ENCODE measurements around the gene RANBP9. TPM values are rescaled to one million over a fixed set of nuclear protein-coding genes. Genes with fewer than 3 reads are reported as not detected.

RANBP9 gene
- total and polyA plus RNA-seq, 2 experiments from 2014 or later, result 12.1 to 31.8 TPM

DNA sequence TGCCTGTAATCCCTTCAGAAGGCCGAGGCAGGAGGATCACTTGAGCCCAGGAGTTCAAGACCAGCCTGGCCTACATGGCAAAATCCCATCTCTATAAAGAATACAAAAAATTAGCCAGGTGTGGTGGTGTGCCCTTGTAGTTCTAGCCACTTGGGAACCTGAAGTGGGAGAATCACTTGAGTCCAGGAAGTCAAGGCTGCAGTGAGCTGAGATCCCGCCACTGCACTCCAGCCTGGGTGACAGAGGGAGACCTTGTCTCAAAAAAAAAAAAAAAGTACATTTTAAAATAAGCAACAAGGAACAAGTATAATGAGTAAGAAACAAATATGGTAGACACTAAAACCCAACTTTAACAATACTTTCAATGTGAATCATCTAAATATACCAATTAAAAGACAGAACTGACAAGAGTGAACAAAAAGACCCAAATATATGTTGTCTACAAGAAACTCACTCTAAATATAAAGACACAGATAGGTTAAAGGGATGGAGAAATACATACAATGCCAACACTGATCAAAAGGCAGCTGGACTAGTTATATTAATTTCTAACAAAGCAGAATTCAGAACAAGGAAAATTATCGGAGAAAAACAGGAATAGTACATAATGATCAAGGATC is 37.7 kb downstream of the RANBP9 start:
- Mint-ChIP-seq H3K4me1 (peaks cover 37% of the 10 kb centered on the region), H3K4me3 (no peak overlapping the region), H3K27me3 (ENCODE audit: insufficient read depth, low read depth, poor library complexity) (peaks cover 6% of the 10 kb centered on the region), H3K36me3 (ENCODE audit: low read depth) (peaks cover 6% of the 10 kb centered on the region; the same call in 2 of the 3 replicates), H3K9me3 (0 out of 3 replicates have a peak, but pooled peaks cover 3% of the 10 kb centered on the region), H3K27ac (no peak overlapping the region)
- H3K9me2 ChIP-seq (ENCODE audit: insufficient read depth), result no peaks in the 10 kb centered on the region
- H2AFZ ChIP-seq, result no peak overlapping the region
- H3K27ac ChIP-seq (ENCODE audit: low read depth), result no peak overlapping the region
- no peak overlapping the region for H3K4me2 ChIP-seq
- H3K27me3 ChIP-seq (ENCODE audit: insufficient read depth), result no peaks in the 10 kb centered on the region
- no peak for TF ChIP-seq STAT1 (IDR thresholded peaks at IDR 0.05; ENCODE audit: unreplicated experiment)
- DNase-seq (ENCODE audit: low spot score), result no peak
- peaks cover 6% of the 10 kb centered on the region; the same call in 1 of the 2 replicates for H3K4me1 ChIP-seq (ENCODE audit: insufficient read depth)
- no peaks in the 10 kb centered on the region for H3F3A ChIP-seq (replicated peaks; ENCODE audit: low read depth)
- no peaks in the 10 kb centered on the region for H4K20me1 ChIP-seq (replicated peaks; ENCODE audit: insufficient read depth)
- H3K4me3 ChIP-seq, result no peak overlapping the region
- H3K36me3 ChIP-seq (ENCODE audit: insufficient read depth), result no peaks in the 10 kb centered on the region
- H3K79me2 ChIP-seq (replicated peaks; ENCODE audit: insufficient read depth), result peaks cover 99% of the 10 kb centered on the region
- ATAC-seq, result no peak

DNA sequence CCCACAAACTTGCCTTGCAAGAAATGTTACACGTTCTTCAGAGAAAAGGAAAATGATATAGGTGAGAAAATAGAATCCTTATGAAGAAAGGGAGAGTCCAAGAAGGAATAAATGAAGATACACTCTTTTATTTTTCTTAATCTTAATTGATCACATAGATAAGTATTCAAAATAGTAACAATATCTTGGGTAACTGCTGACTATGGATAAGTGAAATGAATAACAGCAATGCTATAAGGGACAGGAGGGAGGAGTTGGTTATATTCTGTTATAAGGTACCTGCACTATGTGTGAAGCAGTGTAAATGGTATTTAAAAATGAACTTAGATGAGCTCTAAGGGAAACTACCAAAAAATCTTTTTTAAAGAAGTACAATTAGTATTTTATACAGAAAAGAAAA is 38.3 kb downstream of the RANBP9 start:
- H3K4me1 ChIP-seq (ENCODE audit: insufficient read depth), result peaks cover 12% of the 10 kb centered on the region
- no peaks in the 10 kb centered on the region for H4K20me1 ChIP-seq (replicated peaks; ENCODE audit: insufficient read depth)
- H3K4me2 ChIP-seq, result no peak overlapping the region
- no peaks in the 10 kb centered on the region for H3K9me2 ChIP-seq (ENCODE audit: insufficient read depth)
- no peak overlapping the region for H3K27ac Mint-ChIP-seq
- H3F3A ChIP-seq (replicated peaks; ENCODE audit: low read depth), result no peaks in the 10 kb centered on the region
- no peaks in the 10 kb centered on the region for H3K27me3 ChIP-seq (ENCODE audit: insufficient read depth)
- H3K36me3 ChIP-seq (ENCODE audit: insufficient read depth), result no peaks in the 10 kb centered on the region
- H3K4me3 ChIP-seq, result no peak overlapping the region
- H3K79me2 ChIP-seq (replicated peaks; ENCODE audit: insufficient read depth), result peaks cover 100% of the 10 kb centered on the region
- H3K4me1 Mint-ChIP-seq, result peaks cover 37% of the 10 kb centered on the region
- TF ChIP-seq EZH2phosphoT487 (IDR thresholded peaks at IDR 0.05; ENCODE audit: unreplicated experiment), result no peak
- TF ChIP-seq, protein P1, sequence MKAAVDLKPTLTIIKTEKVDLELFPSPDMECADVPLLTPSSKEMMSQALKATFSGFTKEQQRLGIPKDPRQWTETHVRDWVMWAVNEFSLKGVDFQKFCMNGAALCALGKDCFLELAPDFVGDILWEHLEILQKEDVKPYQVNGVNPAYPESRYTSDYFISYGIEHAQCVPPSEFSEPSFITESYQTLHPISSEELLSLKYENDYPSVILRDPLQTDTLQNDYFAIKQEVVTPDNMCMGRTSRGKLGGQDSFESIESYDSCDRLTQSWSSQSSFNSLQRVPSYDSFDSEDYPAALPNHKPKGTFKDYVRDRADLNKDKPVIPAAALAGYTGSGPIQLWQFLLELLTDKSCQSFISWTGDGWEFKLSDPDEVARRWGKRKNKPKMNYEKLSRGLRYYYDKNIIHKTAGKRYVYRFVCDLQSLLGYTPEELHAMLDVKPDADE (IDR thresholded peaks at IDR 0.05), result no peak
- TF ChIP-seq CREB1 (CRISPR knock-in tag; IDR thresholded peaks at IDR 0.05; ENCODE audit: low read depth), result no peak
- TF ChIP-seq, protein P2, sequence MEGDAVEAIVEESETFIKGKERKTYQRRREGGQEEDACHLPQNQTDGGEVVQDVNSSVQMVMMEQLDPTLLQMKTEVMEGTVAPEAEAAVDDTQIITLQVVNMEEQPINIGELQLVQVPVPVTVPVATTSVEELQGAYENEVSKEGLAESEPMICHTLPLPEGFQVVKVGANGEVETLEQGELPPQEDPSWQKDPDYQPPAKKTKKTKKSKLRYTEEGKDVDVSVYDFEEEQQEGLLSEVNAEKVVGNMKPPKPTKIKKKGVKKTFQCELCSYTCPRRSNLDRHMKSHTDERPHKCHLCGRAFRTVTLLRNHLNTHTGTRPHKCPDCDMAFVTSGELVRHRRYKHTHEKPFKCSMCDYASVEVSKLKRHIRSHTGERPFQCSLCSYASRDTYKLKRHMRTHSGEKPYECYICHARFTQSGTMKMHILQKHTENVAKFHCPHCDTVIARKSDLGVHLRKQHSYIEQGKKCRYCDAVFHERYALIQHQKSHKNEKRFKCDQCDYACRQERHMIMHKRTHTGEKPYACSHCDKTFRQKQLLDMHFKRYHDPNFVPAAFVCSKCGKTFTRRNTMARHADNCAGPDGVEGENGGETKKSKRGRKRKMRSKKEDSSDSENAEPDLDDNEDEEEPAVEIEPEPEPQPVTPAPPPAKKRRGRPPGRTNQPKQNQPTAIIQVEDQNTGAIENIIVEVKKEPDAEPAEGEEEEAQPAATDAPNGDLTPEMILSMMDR (conservative IDR thresholded peaks at IDR 0.05; ENCODE audit: low read depth in 2 of 2), result no peak
- TF ChIP-seq, protein P3, sequence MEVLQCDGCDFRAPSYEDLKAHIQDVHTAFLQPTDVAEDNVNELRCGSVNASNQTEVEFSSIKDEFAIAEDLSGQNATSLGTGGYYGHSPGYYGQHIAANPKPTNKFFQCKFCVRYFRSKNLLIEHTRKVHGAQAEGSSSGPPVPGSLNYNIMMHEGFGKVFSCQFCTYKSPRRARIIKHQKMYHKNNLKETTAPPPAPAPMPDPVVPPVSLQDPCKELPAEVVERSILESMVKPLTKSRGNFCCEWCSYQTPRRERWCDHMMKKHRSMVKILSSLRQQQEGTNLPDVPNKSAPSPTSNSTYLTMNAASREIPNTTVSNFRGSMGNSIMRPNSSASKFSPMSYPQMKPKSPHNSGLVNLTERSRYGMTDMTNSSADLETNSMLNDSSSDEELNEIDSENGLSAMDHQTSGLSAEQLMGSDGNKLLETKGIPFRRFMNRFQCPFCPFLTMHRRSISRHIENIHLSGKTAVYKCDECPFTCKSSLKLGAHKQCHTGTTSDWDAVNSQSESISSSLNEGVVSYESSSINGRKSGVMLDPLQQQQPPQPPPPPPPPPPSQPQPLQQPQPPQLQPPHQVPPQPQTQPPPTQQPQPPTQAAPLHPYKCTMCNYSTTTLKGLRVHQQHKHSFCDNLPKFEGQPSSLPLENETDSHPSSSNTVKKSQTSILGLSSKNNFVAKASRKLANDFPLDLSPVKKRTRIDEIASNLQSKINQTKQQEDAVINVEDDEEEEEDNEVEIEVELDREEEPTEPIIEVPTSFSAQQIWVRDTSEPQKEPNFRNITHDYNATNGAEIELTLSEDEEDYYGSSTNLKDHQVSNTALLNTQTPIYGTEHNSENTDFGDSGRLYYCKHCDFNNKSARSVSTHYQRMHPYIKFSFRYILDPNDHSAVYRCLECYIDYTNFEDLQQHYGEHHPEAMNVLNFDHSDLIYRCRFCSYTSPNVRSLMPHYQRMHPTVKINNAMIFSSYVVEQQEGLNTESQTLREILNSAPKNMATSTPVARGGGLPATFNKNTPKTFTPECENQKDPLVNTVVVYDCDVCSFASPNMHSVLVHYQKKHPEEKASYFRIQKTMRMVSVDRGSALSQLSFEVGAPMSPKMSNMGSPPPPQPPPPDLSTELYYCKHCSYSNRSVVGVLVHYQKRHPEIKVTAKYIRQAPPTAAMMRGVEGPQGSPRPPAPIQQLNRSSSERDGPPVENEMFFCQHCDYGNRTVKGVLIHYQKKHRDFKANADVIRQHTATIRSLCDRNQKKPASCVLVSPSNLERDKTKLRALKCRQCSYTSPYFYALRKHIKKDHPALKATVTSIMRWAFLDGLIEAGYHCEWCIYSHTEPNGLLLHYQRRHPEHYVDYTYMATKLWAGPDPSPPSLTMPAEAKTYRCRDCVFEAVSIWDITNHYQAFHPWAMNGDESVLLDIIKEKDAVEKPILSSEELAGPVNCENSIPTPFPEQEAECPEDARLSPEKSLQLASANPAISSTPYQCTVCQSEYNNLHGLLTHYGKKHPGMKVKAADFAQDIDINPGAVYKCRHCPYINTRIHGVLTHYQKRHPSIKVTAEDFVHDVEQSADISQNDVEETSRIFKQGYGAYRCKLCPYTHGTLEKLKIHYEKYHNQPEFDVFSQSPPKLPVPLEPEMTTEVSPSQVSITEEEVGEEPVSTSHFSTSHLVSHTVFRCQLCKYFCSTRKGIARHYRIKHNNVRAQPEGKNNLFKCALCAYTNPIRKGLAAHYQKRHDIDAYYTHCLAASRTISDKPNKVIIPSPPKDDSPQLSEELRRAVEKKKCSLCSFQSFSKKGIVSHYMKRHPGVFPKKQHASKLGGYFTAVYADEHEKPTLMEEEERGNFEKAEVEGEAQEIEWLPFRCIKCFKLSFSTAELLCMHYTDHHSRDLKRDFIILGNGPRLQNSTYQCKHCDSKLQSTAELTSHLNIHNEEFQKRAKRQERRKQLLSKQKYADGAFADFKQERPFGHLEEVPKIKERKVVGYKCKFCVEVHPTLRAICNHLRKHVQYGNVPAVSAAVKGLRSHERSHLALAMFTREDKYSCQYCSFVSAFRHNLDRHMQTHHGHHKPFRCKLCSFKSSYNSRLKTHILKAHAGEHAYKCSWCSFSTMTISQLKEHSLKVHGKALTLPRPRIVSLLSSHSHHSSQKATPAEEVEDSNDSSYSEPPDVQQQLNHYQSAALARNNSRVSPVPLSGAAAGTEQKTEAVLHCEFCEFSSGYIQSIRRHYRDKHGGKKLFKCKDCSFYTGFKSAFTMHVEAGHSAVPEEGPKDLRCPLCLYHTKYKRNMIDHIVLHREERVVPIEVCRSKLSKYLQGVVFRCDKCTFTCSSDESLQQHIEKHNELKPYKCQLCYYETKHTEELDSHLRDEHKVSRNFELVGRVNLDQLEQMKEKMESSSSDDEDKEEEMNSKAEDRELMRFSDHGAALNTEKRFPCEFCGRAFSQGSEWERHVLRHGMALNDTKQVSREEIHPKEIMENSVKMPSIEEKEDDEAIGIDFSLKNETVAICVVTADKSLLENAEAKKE (CRISPR knock-in tag; IDR thresholded peaks at IDR 0.05), result no peak
- TF ChIP-seq ZNF331 (CRISPR knock-in tag; IDR thresholded peaks at IDR 0.05; ENCODE audit: low read depth), result no peak
- no peak for TF ChIP-seq NANOG (IDR thresholded peaks at IDR 0.05; ENCODE audit: borderline replicate concordance)
- TF ChIP-seq EZH2 (IDR thresholded peaks at IDR 0.05; ENCODE audit: low read depth, unreplicated experiment), result no peak
- TF ChIP-seq STAT1 (IDR thresholded peaks at IDR 0.05; ENCODE audit: unreplicated experiment), result no peak
- no peak for TF ChIP-seq JUNB (IDR thresholded peaks at IDR 0.05; ENCODE audit: unreplicated experiment)
- no peak for DNase-seq (ENCODE audit: low spot score)
- peaks cover 4% of the 10 kb centered on the region for H3K27me3 Mint-ChIP-seq (ENCODE audit: insufficient read depth, low read depth, poor library complexity)
- H3K27ac ChIP-seq (ENCODE audit: low read depth), result no peak overlapping the region
- no peak overlapping the region for H3K4me3 Mint-ChIP-seq
- H3K9me3 Mint-ChIP-seq, result 0 out of 3 replicates have a peak, but pooled peaks cover 3% of the 10 kb centered on the region
- no peak for ATAC-seq
- no peak overlapping the region for H2AFZ ChIP-seq
- peaks cover 6% of the 10 kb centered on the region; the same call in 2 of the 3 replicates for H3K36me3 Mint-ChIP-seq (ENCODE audit: low read depth)
